Central memory CD4-positive, alpha-beta T cell (primary cell): ENCODE data around the gene GNG4.

Source experiments
- DNase-seq: peaks from one replicate; pipeline ENCODE4 v3.0.0; 2022
- total RNA-seq, 3 experiments: gene quantifications; one replicate each; lab custom pipeline; 2026; lab: John Stamatoyannopoulos, UW

The GNG4 gene
- total RNA-seq, result 0 to 8.5 (median 0.05) reads per million in 3 experiments

- DNase-seq, result peak; percentile 27
Measured at GRCh38 chr1:235649368-235650163, at the start of gene GNG4. TSS of gene GNG4 (minus strand) at chr1:235649784. CDS start at chr1:235583838, 65,946 bp downstream.

GRCh38 chr1:235697508-235697907 is 47.9 kb upstream of the GNG4 start:
- DNase-seq, result no peak

GRCh38 chr1:235689356-235689755 is 39.8 kb upstream of the GNG4 start:
- no peak for DNase-seq

- DNase-seq, result no peak
Measured at GRCh38 chr1:235688096-235688495, 38.5 kb upstream of the GNG4 start.

GRCh38 chr1:235683653-235684052 is 34.1 kb upstream of the GNG4 start:
- no peak for DNase-seq

- no peak for DNase-seq
Measured at GRCh38 chr1:235682216-235682615, 32.6 kb upstream of the GNG4 start.

- DNase-seq, result no peak
Measured at GRCh38 chr1:235679644-235680043, 30.1 kb upstream of the GNG4 start.

- DNase-seq, result no peak
Measured at GRCh38 chr1:235679005-235679404, 29.4 kb upstream of the GNG4 start.

GRCh38 chr1:235675152-235675890 is 25.7 kb upstream of the GNG4 start:
- DNase-seq, result no peak

GRCh38 chr1:235673981-235674380 is 24.4 kb upstream of the GNG4 start:
- no peak for DNase-seq

- no peak for DNase-seq
Measured at GRCh38 chr1:235671992-235672391, 22.4 kb upstream of the GNG4 start.

- no peak for DNase-seq
Measured at GRCh38 chr1:235670157-235670776, 20.7 kb upstream of the GNG4 start.

GRCh38 chr1:235669277-235669676 is 19.7 kb upstream of the GNG4 start:
- DNase-seq, result no peak

GRCh38 chr1:235663628-235664027 is 14.0 kb upstream of the GNG4 start:
- DNase-seq, result no peak

GRCh38 chr1:235661568-235661967 is 12.0 kb upstream of the GNG4 start:
- no peak for DNase-seq

GRCh38 chr1:235659186-235659771 is 9.7 kb upstream of the GNG4 start:
- no peak for DNase-seq

- DNase-seq, result no peak
Measured at GRCh38 chr1:235657747-235658526, 8.4 kb upstream of the GNG4 start.

- no peak for DNase-seq
Measured at GRCh38 chr1:235657269-235657668, 7.7 kb upstream of the GNG4 start.

- no peak for DNase-seq
Measured at GRCh38 chr1:235652364-235652763, 2.8 kb upstream of the GNG4 start.

- DNase-seq, result no peak
Measured at GRCh38 chr1:235651170-235651806, 1.7 kb upstream of the GNG4 start.

- no peak for DNase-seq
Measured at GRCh38 chr1:235650341-235651169, 971 bp upstream of the GNG4 start.
